Measurements from ENCODE around the gene JPH4.

- TF ChIP-seq CTCF (IDR thresholded peaks at IDR 0.05; ENCODE audit: poor library complexity) (peak; percentile 56), EZH2 (IDR thresholded peaks at IDR 0.05; ENCODE audit: borderline replicate concordance) (no peak)
Observed at GRCh38 chr14:23539248-23540140, 39.1 kb downstream of the JPH4 start.
